ENCODE results near the gene GAB1. TPM values are rescaled to one million over a fixed set of nuclear protein-coding genes. Genes with fewer than 3 reads are reported as not detected.

Gene GAB1
- total RNA-seq, 6 donors from 2014 or later, result 47.1 to 77.6 (median 56.9) TPM

- no peak for TF ChIP-seq POLR2A (IDR thresholded peaks at IDR 0.05)
- TF ChIP-seq, protein P1, sequence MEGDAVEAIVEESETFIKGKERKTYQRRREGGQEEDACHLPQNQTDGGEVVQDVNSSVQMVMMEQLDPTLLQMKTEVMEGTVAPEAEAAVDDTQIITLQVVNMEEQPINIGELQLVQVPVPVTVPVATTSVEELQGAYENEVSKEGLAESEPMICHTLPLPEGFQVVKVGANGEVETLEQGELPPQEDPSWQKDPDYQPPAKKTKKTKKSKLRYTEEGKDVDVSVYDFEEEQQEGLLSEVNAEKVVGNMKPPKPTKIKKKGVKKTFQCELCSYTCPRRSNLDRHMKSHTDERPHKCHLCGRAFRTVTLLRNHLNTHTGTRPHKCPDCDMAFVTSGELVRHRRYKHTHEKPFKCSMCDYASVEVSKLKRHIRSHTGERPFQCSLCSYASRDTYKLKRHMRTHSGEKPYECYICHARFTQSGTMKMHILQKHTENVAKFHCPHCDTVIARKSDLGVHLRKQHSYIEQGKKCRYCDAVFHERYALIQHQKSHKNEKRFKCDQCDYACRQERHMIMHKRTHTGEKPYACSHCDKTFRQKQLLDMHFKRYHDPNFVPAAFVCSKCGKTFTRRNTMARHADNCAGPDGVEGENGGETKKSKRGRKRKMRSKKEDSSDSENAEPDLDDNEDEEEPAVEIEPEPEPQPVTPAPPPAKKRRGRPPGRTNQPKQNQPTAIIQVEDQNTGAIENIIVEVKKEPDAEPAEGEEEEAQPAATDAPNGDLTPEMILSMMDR (IDR thresholded peaks at IDR 0.05), result no peak
- TF ChIP-seq POLR2AphosphoS5 (IDR thresholded peaks at IDR 0.05), result no peak
- no peak for TF ChIP-seq EP300 (IDR thresholded peaks at IDR 0.05)
- no peak overlapping the region for H3K4me3 ChIP-seq
- H3K4me1 ChIP-seq, result peaks cover 37 to 57% (median 47%) of the 10 kb centered on the region in 4 donors
- WGBS, 2 donors, result 94% methylated on average over 20 of the region's 20 CpGs
- DNase-seq, result peak in 1 of 2 donors; percentile 37
- no peaks in the 10 kb centered on the region for H3K36me3 ChIP-seq
- no peaks in the 10 kb centered on the region for H3K9me3 ChIP-seq
- H3K27ac ChIP-seq, result peak overlapping the region in 3 of 4 donors; percentile 12 to 65 (median 61)
- no peaks in the 10 kb centered on the region for H3K27me3 ChIP-seq
- ATAC-seq (ENCODE audit: low FRiP score in 2 of 2), result no peak
These were observed 14.5 kb downstream of the GAB1 start for GRCh38 chr4:143351149-143351691.

GRCh38 chr4:143351774-143352451 lies 15.2 kb downstream of the GAB1 start:
- no peak for ATAC-seq (ENCODE audit: low FRiP score in 2 of 2)
- DNase-seq, result no peak

DNA sequence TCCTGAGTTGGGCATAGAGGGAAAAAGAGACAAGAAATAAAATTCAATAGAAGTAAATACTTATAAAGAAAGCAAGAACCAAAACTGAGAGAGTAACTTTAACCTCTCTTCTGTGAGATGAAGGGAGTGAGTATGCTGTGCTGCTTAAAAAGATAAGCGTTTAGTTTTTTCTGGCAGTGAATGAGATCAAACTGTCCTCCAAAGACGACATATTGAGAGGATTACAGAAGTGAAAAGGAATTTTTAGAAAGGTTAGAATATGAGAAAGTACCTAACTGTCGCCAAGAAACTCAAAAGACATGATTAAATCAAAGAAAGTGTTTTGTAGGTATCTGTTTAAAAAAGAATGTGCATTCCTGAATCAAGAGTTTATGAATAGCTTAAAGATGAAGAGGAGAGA lies 16.0 kb downstream of the GAB1 start:
- peak overlapping the region in 3 of 4 donors; percentile 37 to 65 (median 61) for H3K27ac ChIP-seq
- H3K36me3 ChIP-seq, result no peaks in the 10 kb centered on the region
- H3K27me3 ChIP-seq, result no peaks in the 10 kb centered on the region
- TF ChIP-seq EP300 (IDR thresholded peaks at IDR 0.05) (no peak), POLR2AphosphoS5 (IDR thresholded peaks at IDR 0.05) (no peak), POLR2A (IDR thresholded peaks at IDR 0.05) (no peak)
- TF ChIP-seq, protein P1 (IDR thresholded peaks at IDR 0.05), result no peak
- no peak overlapping the region for H3K4me3 ChIP-seq
- DNase-seq (no peak), ATAC-seq (ENCODE audit: low FRiP score in 2 of 2) (peak in 1 of 2 donors; percentile 44)
- WGBS, 2 donors, result 48 to 66% methylated on average over 3 of the region's 3 CpGs
- H3K9me3 ChIP-seq, result no peaks in the 10 kb centered on the region
- peaks cover 37 to 64% (median 51%) of the 10 kb centered on the region in 4 donors for H3K4me1 ChIP-seq

More at GRCh38 chr4:143351774-143352451, 15.2 kb downstream of the GAB1 start:
- Histone ChIP-seq H3K4me3 (no peak overlapping the region), H3K9me3 (no peaks in the 10 kb centered on the region), H3K4me1 (peaks cover 37 to 58% (median 51%) of the 10 kb centered on the region in 4 donors), H3K27me3 (no peaks in the 10 kb centered on the region), H3K27ac (peak overlapping the region; percentile 12 to 65 (median 49)), H3K36me3 (no peaks in the 10 kb centered on the region)
- 39 to 41% methylated on average over 1 of the region's 1 CpG for WGBS, 2 donors
- TF ChIP-seq POLR2AphosphoS5 (IDR thresholded peaks at IDR 0.05) (no peak), EP300 (IDR thresholded peaks at IDR 0.05) (no peak), POLR2A (IDR thresholded peaks at IDR 0.05) (no peak)
- TF ChIP-seq, protein P1 (IDR thresholded peaks at IDR 0.05), result no peak

DNA sequence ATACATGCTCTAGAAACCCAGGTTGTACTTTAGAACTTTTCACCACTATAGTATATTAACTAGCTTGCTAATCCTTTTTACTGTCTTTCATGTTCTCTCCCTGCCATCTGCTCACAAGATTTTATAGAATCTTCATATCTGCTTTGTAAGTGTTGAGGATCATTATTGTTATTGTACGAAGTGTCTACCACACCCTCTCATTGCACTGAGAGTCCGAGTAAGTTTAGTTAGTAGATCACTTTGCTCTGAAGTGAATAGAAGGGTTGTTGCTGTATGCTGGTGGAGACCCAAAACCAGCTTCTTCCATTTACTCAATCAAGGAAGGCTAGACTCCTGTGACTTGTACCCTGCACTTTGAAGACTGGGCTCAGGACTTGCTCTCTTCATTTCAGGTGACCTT lies 17.1 kb downstream of the GAB1 start:
- Histone ChIP-seq H3K27ac (peak overlapping the region in 2 of 4 donors; percentile 50 to 66), H3K36me3 (no peaks in the 10 kb centered on the region), H3K9me3 (no peaks in the 10 kb centered on the region), H3K27me3 (no peaks in the 10 kb centered on the region), H3K4me3 (no peak overlapping the region), H3K4me1 (peaks cover 37 to 73% (median 55%) of the 10 kb centered on the region in 4 donors)
- no peak for TF ChIP-seq EP300 (IDR thresholded peaks at IDR 0.05)
- TF ChIP-seq POLR2A (IDR thresholded peaks at IDR 0.05), result no peak
- no peak for TF ChIP-seq POLR2AphosphoS5 (IDR thresholded peaks at IDR 0.05)
- TF ChIP-seq, protein P1 (IDR thresholded peaks at IDR 0.05), result no peak
- no peak for ATAC-seq (ENCODE audit: low FRiP score in 2 of 2)
- DNase-seq, result no peak
- 53% methylated on average over 2 of the region's 2 CpGs for WGBS, 2 donors

All from upper lobe of left lung (tissue), 6 donors.